Measurements from ENCODE around the gene MBNL2.

DNA sequence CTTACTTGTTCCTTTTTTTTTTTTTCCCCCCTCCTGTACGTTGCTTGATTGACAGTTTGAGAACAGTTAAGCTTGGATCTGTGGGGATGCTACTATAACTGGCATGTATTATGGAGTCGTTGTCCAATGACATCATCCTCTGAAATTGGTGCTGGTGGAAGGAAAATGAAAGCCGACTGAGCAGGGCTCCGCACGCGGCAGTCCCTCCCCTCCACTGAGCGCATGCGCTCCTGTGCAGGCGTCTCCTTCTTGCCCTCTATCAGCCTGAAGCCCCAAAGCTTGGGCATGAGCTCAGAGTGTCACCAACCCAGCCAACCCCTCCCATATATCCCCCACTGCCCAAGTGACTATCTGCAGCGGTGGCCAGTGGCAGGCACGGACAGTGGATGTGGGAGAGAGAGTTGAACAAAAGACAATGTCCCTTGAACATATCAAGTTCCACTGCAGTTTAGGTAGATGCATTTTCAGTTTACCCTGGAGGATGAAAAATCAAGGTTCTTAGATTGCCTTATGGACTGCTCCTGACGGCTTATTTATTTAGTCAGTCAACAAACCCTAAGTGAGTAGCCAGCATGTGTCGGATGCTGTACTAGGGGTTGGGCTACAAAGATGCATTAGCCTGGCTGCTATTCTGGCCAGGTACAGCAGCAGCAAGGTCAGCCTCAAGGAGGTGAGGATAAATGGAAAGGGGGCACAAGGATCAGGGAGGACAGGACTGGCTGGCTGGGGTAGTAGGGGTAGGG lies 20.8 kb downstream of the MBNL2 start:
- TF ChIP-seq, protein P1, sequence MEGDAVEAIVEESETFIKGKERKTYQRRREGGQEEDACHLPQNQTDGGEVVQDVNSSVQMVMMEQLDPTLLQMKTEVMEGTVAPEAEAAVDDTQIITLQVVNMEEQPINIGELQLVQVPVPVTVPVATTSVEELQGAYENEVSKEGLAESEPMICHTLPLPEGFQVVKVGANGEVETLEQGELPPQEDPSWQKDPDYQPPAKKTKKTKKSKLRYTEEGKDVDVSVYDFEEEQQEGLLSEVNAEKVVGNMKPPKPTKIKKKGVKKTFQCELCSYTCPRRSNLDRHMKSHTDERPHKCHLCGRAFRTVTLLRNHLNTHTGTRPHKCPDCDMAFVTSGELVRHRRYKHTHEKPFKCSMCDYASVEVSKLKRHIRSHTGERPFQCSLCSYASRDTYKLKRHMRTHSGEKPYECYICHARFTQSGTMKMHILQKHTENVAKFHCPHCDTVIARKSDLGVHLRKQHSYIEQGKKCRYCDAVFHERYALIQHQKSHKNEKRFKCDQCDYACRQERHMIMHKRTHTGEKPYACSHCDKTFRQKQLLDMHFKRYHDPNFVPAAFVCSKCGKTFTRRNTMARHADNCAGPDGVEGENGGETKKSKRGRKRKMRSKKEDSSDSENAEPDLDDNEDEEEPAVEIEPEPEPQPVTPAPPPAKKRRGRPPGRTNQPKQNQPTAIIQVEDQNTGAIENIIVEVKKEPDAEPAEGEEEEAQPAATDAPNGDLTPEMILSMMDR (conservative IDR thresholded peaks at IDR 0.05), result no peak
- TF ChIP-seq ZFX (IDR thresholded peaks at IDR 0.05), result no peak
